Tibial nerve (tissue), 4 donors: Measurements from ENCODE around the gene AGGF1. TPM values are rescaled to one million over a fixed set of nuclear protein-coding genes. Genes with fewer than 3 reads are reported as not detected.
"Not testable (repeated sequence)": the region's sequence is repeated elsewhere in the genome, so short reads cannot be mapped to it uniquely, and the experiment has no call there.

Source experiments
- DNase-seq, 2 donors: peaks; one replicate each; pipeline ENCODE4 v3.0.0-alpha.2; 2019; ENCODE audit warnings: low spot score in 2 of 2
- H3K27ac ChIP-seq, 4 donors: fragments of 200-600 bp; sonication (generic) in 3 of 4; one replicate each; pipeline ENCODE4 v1.5.1; 2017 to 2019; ENCODE audit warnings: mild to moderate bottlenecking in 1 of 4
- H3K27me3 ChIP-seq, 2 donors: fragments of 200-600 bp; sonication (generic) in 1 of 2; one replicate each; pipeline versions ENCODE4 v1.5.1 to v1.6.0; 2017 to 2019
- H3K36me3 ChIP-seq, 3 donors: fragments of 200-600 bp; sonication (generic); one replicate each; pipeline ENCODE4 v1.5.1; 2018 to 2019
- H3K4me1 ChIP-seq, 4 donors: fragments of 200-600 bp; sonication (generic) in 3 of 4; one replicate each; pipeline ENCODE4 v1.5.1; 2017 to 2019
- H3K4me3 ChIP-seq, 4 donors: fragments of 200-600 bp; sonication (generic) in 3 of 4; one replicate each; pipeline ENCODE4 v1.5.1; 2017 to 2019; ENCODE audit warnings: mild to moderate bottlenecking in 1 of 4, moderate library complexity in 1 of 4
- H3K9me3 ChIP-seq, 4 donors: fragments of 200-600 bp; sonication (generic) in 3 of 4; one replicate each; pipeline ENCODE4 v1.5.1; 2017 to 2019
- CTCF ChIP-seq, 5 experiments: fragments of 200-600 bp in 3 of 5; fragments of 450-650 bp in 2 of 5; sonication (generic) in 3 of 5; IDR thresholded peaks; one replicate each; pipeline ENCODE4 v1.5.1; 2016 to 2019; ENCODE audit warnings: antibody characterized with exemption in 5 of 5, mild to moderate bottlenecking in 3 of 5, moderate library complexity in 2 of 5
- EP300 ChIP-seq, 2 donors: sonication (generic); formaldehyde crosslinking; IDR thresholded peaks; one replicate each; pipeline ENCODE4 v1.6.1; 2017; ENCODE audit warnings: antibody characterized with exemption in 2 of 2, mild to moderate bottlenecking in 1 of 2
- POLR2A ChIP-seq, 2 donors: fragments of 450-650 bp; IDR thresholded peaks; one replicate each; pipeline ENCODE4 v1.6.1; 2017; ENCODE audit warnings: antibody characterized with exemption in 2 of 2, mild to moderate bottlenecking in 2 of 2, moderate library complexity in 2 of 2
- WGBS, 2 donors: methylation state at CpG; one replicate each; pipeline ENCODE4 v1.1.5; 2018; 5-methylcytosine and 5-hydroxymethylcytosine counted together
- total RNA-seq, 4 donors: library from RNA; depleted of rRNA; stranded (reverse); fragments of >200 nt; gene quantifications; one replicate each; pipeline ENCODE4 v1.1.0, GENCODE V29; 2016

Gene AGGF1
- total RNA-seq, 4 donors from 2014 or later, result 17.5 to 20.9 (median 18.6) TPM

DNA sequence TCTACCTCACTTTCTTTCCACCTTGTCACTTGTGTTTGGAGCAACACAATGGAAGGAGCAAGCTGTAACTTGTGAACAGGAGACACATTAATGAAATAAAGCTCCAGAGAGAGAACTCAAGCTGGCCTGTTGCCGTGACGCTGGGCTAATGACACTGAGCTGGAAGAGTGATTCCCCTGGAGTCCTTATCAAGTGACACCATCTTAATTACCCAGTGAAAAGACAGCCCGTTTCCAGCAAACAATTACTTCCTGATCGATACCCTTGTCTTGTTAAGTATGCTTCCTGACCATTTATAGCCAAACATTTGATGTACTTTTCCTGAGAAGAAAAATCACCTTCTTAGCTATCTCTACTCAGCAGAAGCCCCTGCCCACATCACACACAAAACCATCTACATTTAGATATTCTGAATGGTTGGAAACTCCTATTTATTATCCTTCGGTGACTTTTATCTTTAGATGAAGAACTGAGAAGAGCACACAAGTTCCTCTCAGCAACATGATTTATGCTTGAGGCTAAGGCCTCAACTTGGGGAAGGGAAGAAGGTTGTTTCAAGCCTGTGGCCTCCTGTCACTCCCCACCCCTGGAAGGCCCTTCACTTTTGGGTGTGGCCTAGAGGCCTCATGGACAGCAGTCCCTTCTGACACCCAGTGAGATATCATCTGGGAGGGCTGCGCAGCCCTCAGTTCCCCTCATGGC lies 43.2 kb upstream of the AGGF1 start:
- H3K27ac ChIP-seq, result no peak overlapping the region
- no peak for TF ChIP-seq EP300 (IDR thresholded peaks at IDR 0.05)
- TF ChIP-seq CTCF (IDR thresholded peaks at IDR 0.05), result no peak
- TF ChIP-seq POLR2A (IDR thresholded peaks at IDR 0.05), result no peak
- no peak for DNase-seq
- no peaks in the 10 kb centered on the region for H3K9me3 ChIP-seq
- H3K4me1 ChIP-seq, result no peaks in the 10 kb centered on the region
- H3K4me3 ChIP-seq, result no peak overlapping the region
- H3K36me3 ChIP-seq, result no peaks in the 10 kb centered on the region
- WGBS, 2 donors, result 55 to 60% methylated on average over 6 of the region's 6 CpGs
- no peaks in the 10 kb centered on the region for H3K27me3 ChIP-seq

DNA sequence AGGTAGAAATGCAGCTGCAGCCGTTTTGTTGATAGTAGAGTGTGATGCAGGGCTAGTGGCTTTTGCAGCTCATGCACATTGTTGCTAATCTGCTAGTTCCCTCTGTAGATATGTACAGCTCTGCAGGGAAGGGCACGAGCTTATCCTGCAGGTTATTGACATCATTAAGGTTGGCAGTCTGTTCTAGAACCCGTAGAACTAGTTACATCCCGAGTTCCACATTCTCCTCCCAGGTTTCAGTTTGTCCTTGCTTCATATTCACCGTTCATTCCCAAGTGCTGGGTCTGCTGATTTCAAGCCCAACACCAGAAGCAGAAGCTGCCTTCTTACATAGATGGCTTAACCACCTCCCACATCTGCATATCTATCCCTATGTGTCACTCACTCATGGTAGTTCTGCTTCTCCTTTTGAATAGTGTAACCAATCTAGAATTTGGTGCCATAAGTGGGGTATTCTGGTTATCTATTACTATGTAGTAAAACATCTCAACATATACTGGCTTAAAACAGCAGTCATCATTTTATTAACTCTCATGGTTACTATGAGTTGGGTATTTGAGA lies 39.2 kb upstream of the AGGF1 start:
- TF ChIP-seq POLR2A (IDR thresholded peaks at IDR 0.05), result no peak
- 81 to 85% methylated on average over 5 of the region's 5 CpGs for WGBS, 2 donors
- Histone ChIP-seq H3K36me3 (no peaks in the 10 kb centered on the region), H3K4me3 (no peak overlapping the region), H3K27me3 (no peaks in the 10 kb centered on the region), H3K4me1 (no peaks in the 10 kb centered on the region), H3K9me3 (no peaks in the 10 kb centered on the region), H3K27ac (no peak overlapping the region)
- no peak for DNase-seq

GRCh38 chr5:76993436-76993835 lies 36.8 kb upstream of the AGGF1 start:
- not testable (repeated sequence) for H3K4me3 ChIP-seq, H3K27ac ChIP-seq, H3K4me1 ChIP-seq, DNase-seq, H3K9me3 ChIP-seq, H3K36me3 ChIP-seq, H3K27me3 ChIP-seq
- 92 to 93% methylated on average over 9 of the region's 9 CpGs for whole genome bisulfite sequencing, 2 donors

DNA sequence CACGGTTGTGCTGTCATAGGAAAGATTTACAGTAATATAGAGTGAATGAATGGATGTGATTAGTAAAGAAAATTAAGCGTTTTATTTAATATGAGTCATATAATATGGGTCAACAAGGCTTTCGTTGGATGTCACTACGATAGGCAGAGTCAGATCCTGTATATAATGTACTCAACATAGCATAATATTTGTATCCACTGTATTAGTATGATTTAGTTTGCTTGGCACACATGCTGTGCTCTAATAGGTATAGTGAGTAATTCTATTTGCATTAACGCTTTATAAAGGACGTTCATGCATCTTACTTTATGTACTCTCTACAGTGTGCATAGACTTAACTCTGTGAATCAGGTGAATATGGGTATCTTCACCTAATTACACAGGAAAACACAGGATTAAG lies 35.9 kb upstream of the AGGF1 start:
- no peak for TF ChIP-seq CTCF (IDR thresholded peaks at IDR 0.05)
- no peak for TF ChIP-seq POLR2A (IDR thresholded peaks at IDR 0.05)
- no peak for TF ChIP-seq EP300 (IDR thresholded peaks at IDR 0.05)
- 74 to 76% methylated on average over 6 of the region's 6 CpGs for WGBS, 2 donors
- Histone ChIP-seq H3K4me3 (no peak overlapping the region), H3K4me1 (no peaks in the 10 kb centered on the region), H3K9me3 (no peaks in the 10 kb centered on the region), H3K36me3 (no peaks in the 10 kb centered on the region), H3K27ac (no peak overlapping the region), H3K27me3 (no peaks in the 10 kb centered on the region)
- no peak for DNase-seq

GRCh38 chr5:76998251-76998650 lies 32.0 kb upstream of the AGGF1 start:
- DNase-seq, H3K27me3 ChIP-seq, H3K4me3 ChIP-seq, H3K36me3 ChIP-seq, H3K4me1 ChIP-seq, H3K27ac ChIP-seq, H3K9me3 ChIP-seq: not testable (repeated sequence)
- WGBS, 2 donors, result 86 to 88% methylated on average over 4 of the region's 4 CpGs

- DNase-seq, result no peak
- no peak for TF ChIP-seq POLR2A (IDR thresholded peaks at IDR 0.05)
- no peak for TF ChIP-seq EP300 (IDR thresholded peaks at IDR 0.05)
- no peak for TF ChIP-seq CTCF (IDR thresholded peaks at IDR 0.05)
- no peaks in the 10 kb centered on the region for H3K36me3 ChIP-seq
- H3K4me1 ChIP-seq, result no peaks in the 10 kb centered on the region
- no peak overlapping the region for H3K27ac ChIP-seq
- H3K27me3 ChIP-seq, result peaks cover 0 to 4% of the 10 kb centered on the region in 2 donors
- 72 to 84% methylated on average over 2 of the region's 2 CpGs for WGBS, 2 donors
- no peak overlapping the region for H3K4me3 ChIP-seq
- H3K9me3 ChIP-seq, result no peaks in the 10 kb centered on the region
These were observed 30.8 kb upstream of the AGGF1 start for GRCh38 chr5:76999451-76999850.
